Measurements from ENCODE around the gene SVOP. TPM values are rescaled to one million over a fixed set of nuclear protein-coding genes. Genes with fewer than 3 reads are reported as not detected.

Gene SVOP
- total RNA-seq, 1 experiment from 2014 or later = 0.03 TPM

Other genes starting within 250 kb of the SVOP start
- gene SSH1, start 163.5 kb downstream of the SVOP start, total RNA-seq (2014; rRNA removed; shearing (Covaris generic)) = 6.1 and 8.7 TPM in 2 replicates
- gene DAO, start 141.0 kb downstream of the SVOP start, total RNA-seq (2014; rRNA removed; shearing (Covaris generic)) = not detected in 2 replicates
- gene USP30, start 31.5 kb upstream of the SVOP start, total RNA-seq (2014; rRNA removed; shearing (Covaris generic)) = 8.7 and 12.5 TPM in 2 replicates
- gene ALKBH2, start 72.4 kb upstream of the SVOP start, total RNA-seq (2014; rRNA removed; shearing (Covaris generic)) = 29.6 and 40.1 TPM in 2 replicates
- gene UNG, start 76.5 kb upstream of the SVOP start, total RNA-seq (2014; rRNA removed; shearing (Covaris generic)) = 116 and 127 TPM in 2 replicates
- 3.8 and 13.4 TPM in 2 replicates for gene ACACB, start 95.5 kb upstream of the SVOP start, total RNA-seq (2014; rRNA removed; shearing (Covaris generic))

Measured in H7 (cell line).